ENCODE data around the gene UBA52.
"Not testable (repeated sequence)": the region's sequence is repeated elsewhere in the genome, so short reads cannot be mapped to it uniquely, and the experiment has no call there.

The UBA52 gene

GRCh38 chr19:18571564-18572344, at the start of gene UBA52:
Gene UBA52 (plus strand): TSS chr19:18571857. CDS start chr19:18573301, 1,444 bp downstream.
- peak; percentile 67 for FAIRE-seq

GRCh38 chr19:18522124-18522861, 49.4 kb upstream of the UBA52 start:
- FAIRE-seq = peak; percentile 91
- peak; percentile 100 for DNase-seq (ENCODE audit: low spot score)

More at GRCh38 chr19:18571564-18572344, at the start of gene UBA52:
- peak; percentile 84 for DNase-seq (ENCODE audit: low spot score)

GRCh38 chr19:18522862-18523440, 48.7 kb upstream of the UBA52 start:
- FAIRE-seq; DNase-seq (ENCODE audit: low spot score): not testable (repeated sequence)

GRCh38 chr19:18523841-18524240, 47.8 kb upstream of the UBA52 start:
- FAIRE-seq = no peak

GRCh38 chr19:18526316-18526715, 45.3 kb upstream of the UBA52 start:
- FAIRE-seq = no peak
- DNase-seq (ENCODE audit: low spot score) = no peak

More at GRCh38 chr19:18523841-18524240, 47.8 kb upstream of the UBA52 start:
- DNase-seq (ENCODE audit: low spot score) = no peak

GRCh38 chr19:18529782-18530181, 41.9 kb upstream of the UBA52 start:
- DNase-seq (ENCODE audit: low spot score) (no peak), FAIRE-seq (no peak)

GRCh38 chr19:18531485-18531884, 40.2 kb upstream of the UBA52 start:
- FAIRE-seq = no peak
- DNase-seq (ENCODE audit: low spot score) = no peak

- DNase-seq (ENCODE audit: low spot score) = no peak
- FAIRE-seq = no peak
Observed at GRCh38 chr19:18532168-18532890, 39.3 kb upstream of the UBA52 start.

GRCh38 chr19:18533058-18533457, 38.6 kb upstream of the UBA52 start:
- no peak for DNase-seq (ENCODE audit: low spot score)
- FAIRE-seq = no peak

- no peak for DNase-seq (ENCODE audit: low spot score)
- no peak for FAIRE-seq
Observed at GRCh38 chr19:18536475-18536874, 35.2 kb upstream of the UBA52 start.

GRCh38 chr19:18537431-18537830, 34.2 kb upstream of the UBA52 start:
- no peak for DNase-seq (ENCODE audit: low spot score)
- FAIRE-seq = no peak

- DNase-seq (ENCODE audit: low spot score) = no peak
- no peak for FAIRE-seq
Observed at GRCh38 chr19:18538115-18538514, 33.5 kb upstream of the UBA52 start.

GRCh38 chr19:18539372-18539771, 32.3 kb upstream of the UBA52 start:
- no peak for FAIRE-seq
- DNase-seq (ENCODE audit: low spot score) = no peak

- not testable (repeated sequence) for FAIRE-seq; DNase-seq (ENCODE audit: low spot score)
Observed at GRCh38 chr19:18540200-18540599, 31.5 kb upstream of the UBA52 start.

GRCh38 chr19:18541258-18541991, 30.2 kb upstream of the UBA52 start:
- FAIRE-seq = no peak
- no peak for DNase-seq (ENCODE audit: low spot score)

- DNase-seq (ENCODE audit: low spot score) = no peak
- no peak for FAIRE-seq
Observed at GRCh38 chr19:18541992-18542940, 29.4 kb upstream of the UBA52 start.

- FAIRE-seq (no peak), DNase-seq (ENCODE audit: low spot score) (peak; percentile 54)
Observed at GRCh38 chr19:18542941-18543813, 28.5 kb upstream of the UBA52 start, which contains the start of gene FKBP8. Gene FKBP8 (minus strand): TSS chr19:18543573. CDS start chr19:18541970, 1,603 bp downstream.

- no peak for FAIRE-seq
- peak; percentile 51 for DNase-seq (ENCODE audit: low spot score)
Observed at GRCh38 chr19:18543814-18544475, 27.7 kb upstream of the UBA52 start.

Measured in RCC 7860 (cell line).